Progenitor cell of endocrine pancreas (in vitro differentiated cells): Measurements from ENCODE around the gene AATK. TPM values are rescaled to one million over a fixed set of nuclear protein-coding genes. Genes with fewer than 3 reads are reported as not detected.

Experiments used
- DNase-seq: peaks from one replicate; pipeline ENCODE4 v3.0.0; 2021; ENCODE audit warnings: low spot score; ENCODE audit not compliant: unreplicated experiment
- H3K27ac Mint-ChIP-seq: 2 replicates; pipeline ENCODE4 v1.8.0; 2021; ENCODE audit warnings: mild to moderate bottlenecking, moderate library complexity, mixed read lengths
- H3K27me3 Mint-ChIP-seq: 2 replicates; pipeline ENCODE4 v1.8.0; 2021; ENCODE audit warnings: mixed read lengths
- H3K36me3 Mint-ChIP-seq: 2 replicates; pipeline ENCODE4 v1.8.0; 2022; ENCODE audit warnings: mixed read lengths; ENCODE audit not compliant: insufficient read depth
- H3K4me1 Mint-ChIP-seq: 2 replicates; pipeline ENCODE4 v1.8.0; 2021; ENCODE audit warnings: low read depth, mixed read lengths
- H3K4me3 Mint-ChIP-seq: 2 replicates; pipeline ENCODE4 v1.8.0; 2021; ENCODE audit warnings: low read depth, mild to moderate bottlenecking, moderate library complexity, mixed read lengths
- H3K9me3 Mint-ChIP-seq: 2 replicates; pipeline ENCODE4 v1.8.0; 2021; ENCODE audit warnings: low read depth, mixed read lengths
- CTCF ChIP-seq: fragments of 200-600 bp; sonication (generic); IDR thresholded peaks from one replicate; pipeline ENCODE4 v1.5.0; 2021; ENCODE audit warnings: antibody characterized with exemption, mild to moderate bottlenecking; ENCODE audit not compliant: unreplicated experiment
- total RNA-seq: library from RNA; stranded (reverse); gene quantifications from 2 replicates; pipeline ENCODE4 v1.2.1, GENCODE V29; 2021

AATK gene
- total RNA-seq, 1 donor from 2014 or later = 12.9 TPM

DNA sequence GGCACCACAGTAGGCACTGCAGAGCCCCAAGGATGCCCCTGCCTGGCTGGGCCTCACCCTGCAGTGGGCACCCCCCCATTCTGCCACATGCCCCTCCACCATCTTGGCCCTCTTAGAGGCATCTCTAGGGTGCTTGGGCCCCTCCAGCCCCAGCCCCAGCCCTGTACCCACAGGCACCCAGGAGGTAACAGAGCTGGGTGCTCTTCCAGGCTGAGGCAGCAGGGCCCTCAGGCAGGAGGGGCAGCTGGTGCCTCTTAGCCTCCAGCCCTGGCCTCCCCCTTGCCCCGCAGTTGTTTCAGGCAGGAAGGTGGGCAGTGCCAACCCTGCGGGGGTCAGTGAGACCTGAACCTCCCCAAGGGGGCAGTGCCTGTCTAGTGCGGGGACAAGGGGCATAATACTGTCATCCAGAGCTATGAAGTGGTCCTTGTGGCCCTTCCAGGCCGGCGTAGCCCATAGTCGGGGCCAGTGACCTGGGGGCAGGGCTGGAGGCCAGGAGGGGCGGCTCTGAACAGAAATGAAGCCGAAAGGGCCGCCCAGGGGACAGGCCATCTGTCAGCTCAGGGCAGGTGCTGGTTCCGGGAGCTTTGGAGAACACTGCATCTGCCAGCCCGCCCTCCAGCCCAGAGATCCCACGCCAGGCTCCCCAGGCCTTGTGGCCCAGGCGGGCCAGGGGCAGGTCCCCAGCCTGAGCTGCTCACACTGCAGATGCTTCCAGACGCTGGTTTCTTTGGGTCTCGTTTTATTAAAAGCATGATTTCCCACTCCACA, 4.9 kb upstream of the AATK start:
- Mint-ChIP-seq H3K4me1 (peaks cover 3% of the 10 kb centered on the region), H3K27me3 (no peaks in the 10 kb centered on the region), H3K27ac (no peak overlapping the region), H3K36me3 (peaks cover 7% of the 10 kb centered on the region), H3K4me3 (no peak overlapping the region), H3K9me3 (peaks cover 9% of the 10 kb centered on the region)
- TF ChIP-seq CTCF = no peak
- DNase-seq = no peak

DNA sequence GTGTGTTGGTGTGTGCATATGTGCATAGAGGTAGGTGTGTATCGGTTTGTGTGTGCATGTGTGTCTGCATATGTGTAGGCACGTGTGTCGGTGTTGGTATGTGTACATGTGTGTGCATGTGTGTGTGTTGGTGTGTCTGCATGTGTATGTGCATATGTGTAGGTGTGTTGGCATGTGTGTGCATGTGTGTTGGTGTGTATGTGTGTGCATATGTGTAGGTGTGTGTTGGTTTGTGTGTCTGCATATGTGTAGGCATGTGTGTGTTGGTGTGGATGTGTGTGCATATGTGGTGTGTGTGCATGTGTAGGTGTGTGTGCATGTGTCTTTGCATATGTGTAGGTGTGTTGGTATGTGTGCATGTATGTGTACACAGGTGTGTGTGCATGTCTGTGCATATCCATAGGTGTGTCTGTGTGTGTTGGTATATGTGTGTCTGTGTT, 3.9 kb upstream of the AATK start:
- no peak overlapping the region for H3K27ac Mint-ChIP-seq
- H3K27me3 Mint-ChIP-seq = no peaks in the 10 kb centered on the region
- DNase-seq = no peak
- no peak for TF ChIP-seq CTCF
- H3K9me3 Mint-ChIP-seq = no peaks in the 10 kb centered on the region
- no peak overlapping the region for H3K4me3 Mint-ChIP-seq
- H3K36me3 Mint-ChIP-seq = peaks cover 5% of the 10 kb centered on the region
- H3K4me1 Mint-ChIP-seq = peaks cover 3% of the 10 kb centered on the region

- Mint-ChIP-seq H3K27me3 (no peaks in the 10 kb centered on the region), H3K9me3 (no peaks in the 10 kb centered on the region), H3K27ac (no peak overlapping the region), H3K4me3 (peak overlapping the region; percentile 62), H3K36me3 (no peaks in the 10 kb centered on the region), H3K4me1 (peaks cover 5% of the 10 kb centered on the region)
- no peak for DNase-seq
- no peak for TF ChIP-seq CTCF
These were observed 1.6 kb upstream of the AATK start for GRCh38 chr17:81167638-81168037.

DNA sequence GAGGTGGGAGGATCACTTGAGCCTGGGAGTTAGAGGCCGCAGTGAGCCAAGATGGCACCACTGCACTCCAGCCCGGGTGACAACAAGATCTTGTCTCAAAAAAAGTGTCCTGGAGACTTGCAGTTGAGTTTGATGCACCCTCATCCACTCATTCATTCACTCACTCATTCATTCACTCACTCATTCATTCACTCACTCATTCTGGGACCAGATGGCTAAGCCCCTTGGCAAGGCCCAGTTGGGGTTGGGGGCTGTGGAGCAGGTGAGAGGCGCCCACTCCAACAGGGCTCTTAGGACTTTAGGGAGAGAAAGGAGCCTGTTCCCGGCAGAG, 1.1 kb upstream of the AATK start:
- no peak for TF ChIP-seq CTCF
- no peak for DNase-seq
- H3K9me3 Mint-ChIP-seq = no peaks in the 10 kb centered on the region
- peaks cover 5% of the 10 kb centered on the region for H3K4me1 Mint-ChIP-seq
- no peaks in the 10 kb centered on the region for H3K27me3 Mint-ChIP-seq
- no peaks in the 10 kb centered on the region for H3K36me3 Mint-ChIP-seq
- H3K4me3 Mint-ChIP-seq = peak overlapping the region; percentile 62
- H3K27ac Mint-ChIP-seq = peak overlapping the region; percentile 62

DNA sequence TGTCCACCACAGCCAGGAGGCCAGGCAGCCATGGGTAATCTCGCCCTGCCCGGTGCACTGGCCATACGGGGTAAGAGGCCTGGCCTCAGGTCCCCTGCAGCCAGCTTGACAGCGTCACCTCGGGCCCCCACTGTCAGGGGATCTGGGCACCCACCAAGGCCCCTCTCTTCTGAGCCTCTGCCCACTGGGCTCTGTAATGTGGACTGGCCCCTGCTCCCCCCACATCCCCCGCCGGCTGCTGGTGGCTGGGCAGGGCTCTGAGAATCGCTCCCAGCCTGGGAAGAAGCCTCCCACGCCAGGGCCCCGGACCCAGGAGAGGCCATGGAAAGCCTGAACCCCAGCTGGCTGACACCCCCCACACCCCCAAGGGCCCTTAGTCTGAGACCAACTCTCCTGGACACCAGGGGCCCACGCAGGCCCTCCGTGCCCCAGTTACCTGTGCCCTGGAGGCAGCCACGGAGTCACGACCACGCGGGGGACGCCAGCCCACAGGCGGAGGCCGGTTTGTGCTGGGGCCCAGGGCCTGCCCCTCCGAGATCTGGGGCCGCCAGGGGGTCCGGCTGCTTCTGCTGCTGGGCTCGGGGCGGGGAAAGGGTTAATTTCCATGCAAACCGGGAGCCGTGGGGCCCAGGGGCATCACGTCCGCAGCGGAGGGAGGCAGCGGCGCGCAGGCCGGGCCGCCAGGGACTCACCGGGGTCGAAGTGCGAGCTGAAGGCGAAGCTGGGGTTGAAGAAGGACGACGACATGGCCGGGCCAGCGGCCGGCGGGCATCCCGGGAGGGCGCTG, 582 bp downstream of the AATK start, which contains the start of gene PVALEF:
PVALEF (plus strand) TSS at position 262 of the 787 bp plus-strand sequence. CDS start 15,720 bp downstream, outside the sequence.
- Mint-ChIP-seq H3K36me3 (no peaks in the 10 kb centered on the region), H3K4me3 (peak within 1 kb of the TSS; percentile 70), H3K27me3 (no peaks in the 10 kb centered on the region), H3K27ac (peak within 1 kb of the TSS; percentile 37), H3K9me3 (no peaks in the 10 kb centered on the region), H3K4me1 (peaks cover 3% of the 10 kb centered on the region)
- peak; percentile 48 for DNase-seq
- peak; percentile 21 for TF ChIP-seq CTCF
